Spinal cord (tissue), 10 donors: ENCODE results near the gene ALOX12. TPM values are rescaled to one million over a fixed set of nuclear protein-coding genes. Genes with fewer than 3 reads are reported as not detected.

Experiments
- DNase-seq, 6 donors: peaks; one replicate each; pipeline versions ENCODE4 v3.0.0 to v3.0.0-alpha.2; 2013 to 2015; ENCODE audit warnings: low spot score in 6 of 6, low read depth in 4 of 6
- H3K27ac ChIP-seq: one replicate; pipeline ENCODE4 v1.5.1; 2013; ENCODE audit warnings: low read depth, low read length, control low read depth
- H3K27me3 ChIP-seq: one replicate; pipeline ENCODE4 v1.6.1; 2013; ENCODE audit warnings: low read length; ENCODE audit not compliant: control insufficient read depth, insufficient read depth
- H3K36me3 ChIP-seq: one replicate; pipeline ENCODE4 v1.6.1; 2013; ENCODE audit warnings: low read length; ENCODE audit not compliant: control insufficient read depth, insufficient read depth
- H3K4me1 ChIP-seq: one replicate; pipeline ENCODE4 v1.6.1; 2013; ENCODE audit warnings: low read length; ENCODE audit not compliant: control insufficient read depth, insufficient read depth
- H3K4me3 ChIP-seq: one replicate; pipeline ENCODE4 v1.5.1; 2013; ENCODE audit warnings: low read depth, low read length, control low read depth
- H3K9me3 ChIP-seq: one replicate; pipeline ENCODE4 v1.6.1; 2013; ENCODE audit warnings: low read length; ENCODE audit not compliant: control insufficient read depth, insufficient read depth
- WGBS: methylation state at CpG from one replicate; pipeline ENCODE4 v1.1.5; 2013; ENCODE audit warnings: missing lambda C conversion rate; ENCODE audit not compliant: insufficient coverage; 5-methylcytosine and 5-hydroxymethylcytosine counted together
- polyA plus RNA-seq, 2 donors: library from polyadenylated mRNA; unstranded; fragments of 120-200 nt; gene quantifications; one replicate each; pipeline ENCODE4 v1.2.1, GENCODE V29; 2013; ENCODE audit not compliant: insufficient read length in 2 of 2
- small RNA-seq: library from RNA; depleted of rRNA; stranded (forward); fragments of <200 nt; gene quantifications from one replicate; pipeline ENCODE3, GENCODE V24; 2014; ENCODE audit warnings: low replicate concordance
- total RNA-seq, 2 donors: library from RNA; depleted of rRNA in 1 of 2; stranded (reverse); fragments of 120-200 nt in 1 of 2; fragments of >200 nt in 1 of 2; gene quantifications; one replicate each; pipeline versions ENCODE4 v1.2.3 to v1.2.4, GENCODE V29; 2013 to 2014
- donor health status: healthy.

The ALOX12 gene
- total and polyA plus RNA-seq, 4 donors = 0.59 to 2.7 (median 1.3) TPM; not detected in 1

- no CpG with 5 or more reads among the region's 4 CpGs for WGBS
- H3K27me3 ChIP-seq = no peaks in the 10 kb centered on the region
- no peak overlapping the region for H3K27ac ChIP-seq
- H3K4me1 ChIP-seq = no peaks in the 10 kb centered on the region
- no peak for DNase-seq
- no peak overlapping the region for H3K4me3 ChIP-seq
- H3K36me3 ChIP-seq = no peaks in the 10 kb centered on the region
- no peaks in the 10 kb centered on the region for H3K9me3 ChIP-seq
These were observed 60.5 kb downstream of the ALOX12 start for GRCh38 chr17:7056386-7056785.

GRCh38 chr17:7058831-7059447 lies 63.1 kb downstream of the ALOX12 start:
- H3K4me3 ChIP-seq = no peak overlapping the region
- no peaks in the 10 kb centered on the region for H3K9me3 ChIP-seq
- no peaks in the 10 kb centered on the region for H3K27me3 ChIP-seq
- no peaks in the 10 kb centered on the region for H3K36me3 ChIP-seq
- 76% methylated on average over 5 of the region's 7 CpGs for WGBS
- no peak for DNase-seq
- H3K4me1 ChIP-seq = peaks cover 4% of the 10 kb centered on the region
- H3K27ac ChIP-seq = no peak overlapping the region

Small RNA genes lying within 50 kb of the gene (small RNA-seq; reads per million reads assigned to genes)
- gene AC120057.1 = not detected

Other genes with a start within 250 kb of the ALOX12 start
- gene XAF1, start 240.0 kb upstream of the ALOX12 start, total RNA-seq = 10 to 100 TPM; 16.7 to 30.2 TPM
- 10 to 100 TPM in 1 of 2 donors, 1 to 10 TPM in 1; 9.8 to 17.3 TPM for gene XAF1, start 240.0 kb upstream of the ALOX12 start, polyA plus RNA-seq
- under 1 TPM in 1 of 2 donors, not detected in 1; 0.33 TPM for gene FBXO39, start 219.8 kb upstream of the ALOX12 start, total RNA-seq
- gene FBXO39, start 219.8 kb upstream of the ALOX12 start, polyA plus RNA-seq = under 1 TPM in 1 of 2 donors, not detected in 1; 0.63 TPM
- 10 to 100 TPM in 1 of 2 donors, 1 to 10 TPM in 1; 2.9 to 18.6 TPM for gene TEKT1, start 164.3 kb upstream of the ALOX12 start, total RNA-seq
- 10 to 100 TPM in 1 of 2 donors, 1 to 10 TPM in 1; 8.3 to 11.9 TPM for gene TEKT1, start 164.3 kb upstream of the ALOX12 start, polyA plus RNA-seq
- 100 to 1,000 TPM in 1 of 2 donors, 10 to 100 TPM in 1; 68.3 to 121 TPM for gene RNASEK, start 16.6 kb downstream of the ALOX12 start, total RNA-seq
- gene RNASEK, start 16.6 kb downstream of the ALOX12 start, polyA plus RNA-seq = 100 to 1,000 TPM; 252 to 284 TPM
- gene BCL6B, start 27.0 kb downstream of the ALOX12 start, total RNA-seq = 10 to 100 TPM in 1 of 2 donors, 1 to 10 TPM in 1; 3.1 to 13.7 TPM
- 1 to 10 TPM; 5.6 to 8.5 TPM for gene BCL6B, start 27.0 kb downstream of the ALOX12 start, polyA plus RNA-seq
- under 1 TPM; 0.10 to 0.66 TPM for gene SLC16A13, start 40.0 kb downstream of the ALOX12 start, total RNA-seq
- gene SLC16A13, start 40.0 kb downstream of the ALOX12 start, polyA plus RNA-seq = 1 to 10 TPM; 1.5 to 2.4 TPM
- gene SLC16A11, start 48.0 kb downstream of the ALOX12 start, total RNA-seq = 1 to 10 TPM in 1 of 2 donors, under 1 TPM in 1; 0.20 to 2.5 TPM
- gene SLC16A11, start 48.0 kb downstream of the ALOX12 start, polyA plus RNA-seq = under 1 TPM; 0.52 to 0.95 TPM
- under 1 TPM; 0.69 to 0.77 TPM for gene CLEC10A, start 84.2 kb downstream of the ALOX12 start, total RNA-seq
- under 1 TPM; 0.17 to 0.29 TPM for gene CLEC10A, start 84.2 kb downstream of the ALOX12 start, polyA plus RNA-seq
- gene ASGR2, start 118.8 kb downstream of the ALOX12 start, total RNA-seq = under 1 TPM in 1 of 2 donors, not detected in 1; 0.50 TPM
- gene ASGR2, start 118.8 kb downstream of the ALOX12 start, polyA plus RNA-seq = under 1 TPM; 0.24 to 0.39 TPM
- gene ASGR1, start 183.3 kb downstream of the ALOX12 start, total RNA-seq = 1 to 10 TPM; 4.3 to 8.2 TPM
- 10 to 100 TPM; 32.4 to 32.5 TPM for gene ASGR1, start 183.3 kb downstream of the ALOX12 start, polyA plus RNA-seq
- 10 to 100 TPM; 50.6 to 82.8 TPM for gene DLG4, start 223.8 kb downstream of the ALOX12 start, total RNA-seq
- gene DLG4, start 223.8 kb downstream of the ALOX12 start, polyA plus RNA-seq = 100 to 1,000 TPM; 192 to 203 TPM
- gene ACADVL, start 223.9 kb downstream of the ALOX12 start, total RNA-seq = 100 to 1,000 TPM; 131 to 478 TPM
- gene ACADVL, start 223.9 kb downstream of the ALOX12 start, polyA plus RNA-seq = 100 to 1,000 TPM; 381 to 455 TPM
- gene DVL2, start 238.5 kb downstream of the ALOX12 start, total RNA-seq = 10 to 100 TPM; 31.7 to 46.6 TPM
- gene DVL2, start 238.5 kb downstream of the ALOX12 start, polyA plus RNA-seq = 10 to 100 TPM; 47.9 to 59.7 TPM
- 10 to 100 TPM; 26.2 to 49.0 TPM for gene PHF23, start 243.4 kb downstream of the ALOX12 start, total RNA-seq
- 10 to 100 TPM; 50.2 to 53.2 TPM for gene PHF23, start 243.4 kb downstream of the ALOX12 start, polyA plus RNA-seq
- gene GABARAP, start 246.4 kb downstream of the ALOX12 start, total RNA-seq = 100 to 1,000 TPM; 196 to 481 TPM
- gene GABARAP, start 246.4 kb downstream of the ALOX12 start, polyA plus RNA-seq = 100 to 1,000 TPM; 431 to 461 TPM